Prostate gland (tissue), 2 donors: ENCODE results near the gene AGBL4. TPM values are rescaled to one million over a fixed set of nuclear protein-coding genes. Genes with fewer than 3 reads are reported as not detected.

Source experiments
- DNase-seq: peaks from one replicate; pipeline ENCODE4 v3.0.0-alpha.2; 2019; ENCODE audit warnings: low spot score
- H3K27ac ChIP-seq, 2 donors: fragments of 200-600 bp; sonication (generic); 2 replicates each; pipeline ENCODE4 v1.5.1; 2017 to 2019
- H3K27me3 ChIP-seq: fragments of 200-600 bp; sonication (generic); replicated peaks from 2 replicates; pipeline ENCODE4 v1.5.1; 2019; ENCODE audit not compliant: insufficient read depth
- H3K36me3 ChIP-seq, 2 donors: fragments of 200-600 bp; sonication (generic); 1 replicate in 1 of 2; 2 replicates in 1 of 2; pipeline versions ENCODE4 v1.5.1 to v1.8.1; 2017 to 2019
- H3K4me1 ChIP-seq: fragments of 200-600 bp; sonication (generic); replicated peaks from 2 replicates; pipeline ENCODE4 v1.5.1; 2019
- H3K4me3 ChIP-seq, 2 donors: fragments of 200-600 bp; sonication (generic); 2 replicates each; pipeline ENCODE4 v1.5.1; 2017 to 2019
- H3K9me3 ChIP-seq: fragments of 200-600 bp; sonication (generic); 2 replicates; pipeline ENCODE4 v1.5.1; 2017
- POLR2A ChIP-seq: fragments of 450-650 bp; IDR thresholded peaks from one replicate; pipeline ENCODE4 v1.6.1; 2016; ENCODE audit warnings: antibody characterized with exemption, mild to moderate bottlenecking
- POLR2AphosphoS5 ChIP-seq: sonication (generic); formaldehyde crosslinking; IDR thresholded peaks from one replicate; pipeline ENCODE4 v1.6.1; 2017; ENCODE audit warnings: antibody characterized with exemption
- WGBS: methylation state at CpG from one replicate; pipeline ENCODE4 v1.1.5; 2018; 5-methylcytosine and 5-hydroxymethylcytosine counted together
- intact Hi-C: fragments of 100-400 bp; cut with DNase I; formaldehyde crosslinking; loops from one replicate; pipeline ENCODE4 v1.14.2; 2022
- total RNA-seq, 2 donors: library from RNA; depleted of rRNA; stranded (reverse); fragments of >200 nt; gene quantifications; one replicate each; pipeline ENCODE4 v1.1.0, GENCODE V29; 2016
- TF ChIP-seq, protein P1 (sequence below), 4 experiments: fragments of 200-600 bp in 2 of 4; fragments of 450-650 bp in 2 of 4; sonication (generic) in 2 of 4; IDR thresholded peaks; 1 replicate in 3 of 4; 2 replicates in 1 of 4; pipeline ENCODE4 v1.5.1; 2016 to 2019; ENCODE audit warnings: antibody characterized with exemption in 4 of 4, mild to moderate bottlenecking in 2 of 4, moderate library complexity in 2 of 4

Gene AGBL4
- total RNA-seq, 2 donors from 2014 or later: 0.82 to 2.7 TPM

DNA sequence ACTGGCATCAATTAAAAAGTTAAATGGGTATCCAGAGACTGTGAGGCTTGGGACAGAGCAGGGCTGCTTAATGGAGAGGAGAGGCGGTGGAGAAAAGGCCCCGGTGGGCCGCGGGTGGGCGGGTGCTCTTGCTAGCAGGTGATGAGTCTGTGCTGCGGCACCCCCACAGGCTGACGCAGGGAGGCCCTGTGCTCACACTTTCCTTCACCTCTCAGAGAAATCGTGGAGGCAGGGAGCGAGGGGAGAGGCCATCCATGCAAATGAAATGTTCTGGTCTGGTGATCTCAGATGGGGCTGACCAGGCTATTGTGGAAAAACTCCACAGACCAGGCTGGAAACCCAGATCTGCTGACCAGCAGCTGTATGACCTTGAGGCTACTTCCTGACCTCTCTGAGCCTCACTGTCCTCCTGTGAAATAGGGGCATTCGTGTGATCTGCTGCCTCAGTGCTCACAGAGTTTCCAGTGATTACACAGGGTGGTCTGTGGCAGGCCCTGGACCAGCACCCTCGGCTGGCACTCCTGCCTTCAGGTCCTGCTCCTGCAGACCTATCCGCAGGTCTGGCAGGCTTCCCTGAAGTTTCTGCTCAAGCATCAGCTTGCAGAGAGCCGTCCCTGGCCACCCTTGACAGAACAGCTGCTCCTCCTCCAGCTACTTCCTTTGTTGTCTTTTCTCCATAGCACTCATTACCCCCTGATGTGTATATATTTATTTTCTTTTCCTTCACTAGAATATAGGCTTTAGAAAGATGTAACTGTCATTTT, 1336.3 kb downstream of the AGBL4 start:
- intact Hi-C loops: no loop called here
- no peaks in the 10 kb centered on the region for H3K9me3 ChIP-seq
- H3K36me3 ChIP-seq: no peaks in the 10 kb centered on the region
- DNase-seq: no peak
- H3K27me3 ChIP-seq: no peaks in the 10 kb centered on the region
- TF ChIP-seq, protein P1, sequence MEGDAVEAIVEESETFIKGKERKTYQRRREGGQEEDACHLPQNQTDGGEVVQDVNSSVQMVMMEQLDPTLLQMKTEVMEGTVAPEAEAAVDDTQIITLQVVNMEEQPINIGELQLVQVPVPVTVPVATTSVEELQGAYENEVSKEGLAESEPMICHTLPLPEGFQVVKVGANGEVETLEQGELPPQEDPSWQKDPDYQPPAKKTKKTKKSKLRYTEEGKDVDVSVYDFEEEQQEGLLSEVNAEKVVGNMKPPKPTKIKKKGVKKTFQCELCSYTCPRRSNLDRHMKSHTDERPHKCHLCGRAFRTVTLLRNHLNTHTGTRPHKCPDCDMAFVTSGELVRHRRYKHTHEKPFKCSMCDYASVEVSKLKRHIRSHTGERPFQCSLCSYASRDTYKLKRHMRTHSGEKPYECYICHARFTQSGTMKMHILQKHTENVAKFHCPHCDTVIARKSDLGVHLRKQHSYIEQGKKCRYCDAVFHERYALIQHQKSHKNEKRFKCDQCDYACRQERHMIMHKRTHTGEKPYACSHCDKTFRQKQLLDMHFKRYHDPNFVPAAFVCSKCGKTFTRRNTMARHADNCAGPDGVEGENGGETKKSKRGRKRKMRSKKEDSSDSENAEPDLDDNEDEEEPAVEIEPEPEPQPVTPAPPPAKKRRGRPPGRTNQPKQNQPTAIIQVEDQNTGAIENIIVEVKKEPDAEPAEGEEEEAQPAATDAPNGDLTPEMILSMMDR (IDR thresholded peaks at IDR 0.05): no peak
- TF ChIP-seq POLR2A (no peak), POLR2AphosphoS5 (no peak)
- 61% methylated on average over 13 of the region's 13 CpGs for WGBS
- H3K4me1 ChIP-seq: no peaks in the 10 kb centered on the region
- no peak overlapping the region for H3K4me3 ChIP-seq
- no peak overlapping the region for H3K27ac ChIP-seq

DNA sequence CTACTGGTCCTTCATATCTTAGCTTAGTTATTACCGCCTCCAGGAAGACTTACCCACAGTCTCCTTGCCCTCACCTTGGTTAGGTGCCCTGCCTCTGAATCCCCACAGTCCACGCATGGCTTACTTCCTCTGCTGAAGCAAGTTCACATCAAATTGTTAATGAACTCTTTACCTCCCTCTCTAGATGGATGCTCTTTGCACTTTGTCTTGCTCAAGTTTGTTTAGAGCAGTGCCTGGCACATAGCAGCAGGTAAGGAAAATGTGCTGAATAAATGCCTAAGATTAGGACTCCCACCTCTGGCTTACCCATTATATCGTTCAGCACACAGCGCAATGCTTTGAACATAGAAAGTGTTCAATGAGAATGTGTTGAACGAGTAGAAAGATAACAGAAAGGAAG, 1337.6 kb downstream of the AGBL4 start:
- TF ChIP-seq POLR2AphosphoS5 (no peak), POLR2A (no peak)
- TF ChIP-seq, protein P1 (IDR thresholded peaks at IDR 0.05): no peak
- WGBS: 94% methylated on average over 5 of the region's 5 CpGs
- Histone ChIP-seq H3K27me3 (no peaks in the 10 kb centered on the region), H3K27ac (no peak overlapping the region), H3K9me3 (no peaks in the 10 kb centered on the region), H3K4me3 (no peak overlapping the region), H3K36me3 (no peaks in the 10 kb centered on the region), H3K4me1 (no peaks in the 10 kb centered on the region)
- DNase-seq: no peak
- intact Hi-C loops: no loop called here

DNA sequence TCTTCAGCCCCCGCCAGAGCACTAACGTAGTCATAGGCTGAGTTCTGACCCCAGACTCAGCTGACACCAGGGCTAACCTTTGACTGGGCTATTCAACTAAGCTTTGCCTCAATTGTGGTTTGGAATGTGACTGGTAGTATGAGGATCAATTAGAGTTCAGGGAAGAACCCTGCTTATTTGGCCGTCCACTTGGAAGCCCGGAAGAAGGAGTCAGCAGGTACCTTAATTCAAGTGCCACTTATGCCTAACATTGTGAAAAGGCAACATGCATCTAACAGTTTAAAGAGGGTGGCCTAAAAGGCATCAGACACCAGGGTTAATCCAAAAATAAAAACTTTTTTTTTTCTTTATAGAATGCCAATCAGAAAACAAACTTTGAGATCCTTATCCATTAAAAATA, 1339.4 kb downstream of the AGBL4 start:
- H3K27ac ChIP-seq: no peak overlapping the region
- TF ChIP-seq, protein P1 (IDR thresholded peaks at IDR 0.05): no peak
- no peak for TF ChIP-seq POLR2A
- no peak for TF ChIP-seq POLR2AphosphoS5
- no peak for DNase-seq
- no peak overlapping the region for H3K4me3 ChIP-seq
- no peaks in the 10 kb centered on the region for H3K27me3 ChIP-seq
- H3K36me3 ChIP-seq: no peaks in the 10 kb centered on the region
- no peaks in the 10 kb centered on the region for H3K9me3 ChIP-seq
- no peaks in the 10 kb centered on the region for H3K4me1 ChIP-seq
- intact Hi-C loops: no loop called here
- WGBS: 98% methylated on average over 4 of the region's 4 CpGs

DNA sequence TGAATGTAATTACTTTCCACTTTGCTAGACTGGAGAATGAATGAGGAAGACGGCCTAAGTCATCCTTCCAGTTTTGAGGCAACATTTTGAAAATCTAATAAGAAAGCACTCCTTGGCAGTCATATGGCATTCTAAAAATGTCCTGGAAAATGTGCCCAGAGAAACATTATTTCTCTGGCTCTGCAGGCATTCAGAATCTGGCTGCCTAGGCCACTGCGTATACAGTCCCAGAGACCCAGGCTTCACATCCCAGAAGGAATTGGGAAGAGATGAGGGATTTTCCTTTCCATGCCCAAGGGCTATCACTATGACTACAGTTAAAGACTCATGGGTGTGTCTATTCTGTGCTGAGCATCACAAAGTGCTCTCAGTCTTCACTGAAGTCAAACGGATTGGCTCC, 1339.9 kb downstream of the AGBL4 start:
- intact Hi-C loops: loop anchor here (1.0 kb wide), 1 partner anchor 17 kb away; no protein-coding TSS in a partner anchor
- H3K4me1 ChIP-seq: no peaks in the 10 kb centered on the region
- DNase-seq: no peak
- H3K9me3 ChIP-seq: no peaks in the 10 kb centered on the region
- H3K27ac ChIP-seq: no peak overlapping the region
- H3K4me3 ChIP-seq: no peak overlapping the region
- no peak for TF ChIP-seq POLR2A
- H3K27me3 ChIP-seq: no peaks in the 10 kb centered on the region
- no peaks in the 10 kb centered on the region for H3K36me3 ChIP-seq
- 81% methylated on average over 3 of the region's 3 CpGs for WGBS

DNA sequence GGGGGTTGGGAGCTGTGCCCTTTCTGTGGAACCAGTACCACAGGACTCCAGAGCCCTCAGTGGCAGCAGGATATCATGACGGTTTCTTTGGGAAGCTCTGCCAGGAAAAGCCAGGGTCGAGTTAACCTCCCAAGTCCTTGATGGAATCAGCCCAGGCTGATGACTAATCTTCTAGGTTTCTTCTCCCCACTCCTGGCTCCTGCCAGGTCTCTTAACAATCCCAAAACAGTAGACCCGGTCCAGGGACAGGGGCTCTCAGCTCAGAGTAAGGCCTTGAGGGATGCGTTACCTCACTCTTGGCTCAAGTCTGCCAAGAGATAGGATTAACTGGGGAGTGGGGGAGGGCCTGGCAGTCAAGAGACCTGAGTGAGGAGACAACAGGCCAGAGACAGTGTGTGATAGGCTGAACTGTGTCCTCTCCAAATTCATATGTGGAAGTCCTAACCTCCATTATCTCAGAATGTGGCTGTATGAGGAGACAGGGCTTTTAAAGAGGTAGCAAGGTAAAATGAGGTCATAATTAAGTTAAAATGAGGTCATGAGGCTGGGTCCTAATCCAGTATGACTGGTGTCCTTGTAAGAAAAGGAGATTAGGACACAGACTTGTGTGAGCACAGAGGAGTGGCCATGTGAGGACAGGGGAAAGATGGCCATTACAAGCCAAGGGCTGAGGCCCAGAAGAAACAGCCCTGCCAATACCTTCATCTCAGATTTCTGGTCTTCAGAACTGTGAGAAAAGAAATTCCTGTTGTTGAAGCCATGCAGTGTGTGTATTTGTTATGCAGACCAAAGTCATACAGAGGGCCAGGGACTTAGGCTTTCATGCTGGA, 1342.1 kb downstream of the AGBL4 start:
- DNase-seq: no peak
- Histone ChIP-seq H3K4me3 (no peak overlapping the region), H3K27ac (no peak overlapping the region), H3K4me1 (no peaks in the 10 kb centered on the region), H3K9me3 (no peaks in the 10 kb centered on the region), H3K27me3 (no peaks in the 10 kb centered on the region), H3K36me3 (no peaks in the 10 kb centered on the region)
- 64% methylated on average over 4 of the region's 4 CpGs for WGBS
- TF ChIP-seq POLR2A: no peak
- no peak for TF ChIP-seq POLR2AphosphoS5
- TF ChIP-seq, protein P1 (IDR thresholded peaks at IDR 0.05): no peak
- intact Hi-C loops: no loop called here
